Measurements from ENCODE around the gene RAN.

- TF ChIP-seq CTCF (IDR thresholded peaks at IDR 0.05; ENCODE audit: insufficient read depth, low read length): no peak
- TF ChIP-seq REST (IDR thresholded peaks at IDR 0.05; ENCODE audit: insufficient replicate concordance, low read depth): no peak
These were observed 45.7 kb downstream of the RAN start for GRCh38 chr12:130917607-130918006.

Measured in HL-60 (cell line).